Fibroblast of skin of abdomen (primary cell): Measurements from ENCODE around the gene NUP42. TPM values are rescaled to one million over a fixed set of nuclear protein-coding genes. Genes with fewer than 3 reads are reported as not detected.
"Not testable (repeated sequence)": the region's sequence is repeated elsewhere in the genome, so short reads cannot be mapped to it uniquely, and the experiment has no call there.

Experiments used
- DNase-seq: peaks from one replicate; pipeline ENCODE4 v3.0.0-alpha.2; 2013
- polyA plus RNA-seq, 2 experiments: library from polyadenylated mRNA; unstranded; fragments of 120-200 nt; gene quantifications; one replicate each; pipeline ENCODE4 v1.2.1, GENCODE V29; 2013; ENCODE audit not compliant: insufficient read length in 2 of 2

Gene NUP42
- 23.0 TPM for polyA plus RNA-seq (2013, experiment 1 of 2; ENCODE audit: insufficient read length)
- 26.8 TPM for polyA plus RNA-seq (2013, experiment 2 of 2; ENCODE audit: insufficient read length)

GRCh38 chr7:23181684-23182553 lies at the start of gene NUP42:
NUP42 (plus strand) TSS chr7:23182048; CDS start chr7:23182086, 38 bp downstream.
- DNase-seq, result peak; percentile 99

- DNase-seq, result no peak
These were observed 48.1 kb upstream of the NUP42 start for GRCh38 chr7:23133797-23134196.

- no peak for DNase-seq
These were observed 46.1 kb upstream of the NUP42 start for GRCh38 chr7:23135755-23136154.

DNA sequence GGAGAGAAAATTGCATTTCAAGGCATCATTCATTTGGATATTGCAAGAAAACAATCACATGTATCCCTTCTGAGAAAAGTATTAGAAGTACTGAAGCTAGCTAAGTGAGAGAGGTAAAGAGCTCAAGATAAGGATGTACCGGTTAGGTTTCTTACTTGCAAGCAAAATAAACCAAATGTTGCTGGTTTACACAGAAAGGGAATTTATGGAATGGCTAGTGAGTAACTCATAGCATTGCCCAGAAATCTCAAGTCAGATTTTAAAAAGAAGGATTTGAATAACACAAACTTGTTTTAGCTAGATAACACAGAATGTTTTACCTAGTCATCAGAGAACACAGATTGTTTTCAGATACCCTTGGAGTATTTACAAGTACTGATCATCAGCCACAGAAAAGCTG lies 45.6 kb upstream of the NUP42 start:
- no peak for DNase-seq

GRCh38 chr7:23157679-23158078 lies 24.2 kb upstream of the NUP42 start:
- no peak for DNase-seq

DNA sequence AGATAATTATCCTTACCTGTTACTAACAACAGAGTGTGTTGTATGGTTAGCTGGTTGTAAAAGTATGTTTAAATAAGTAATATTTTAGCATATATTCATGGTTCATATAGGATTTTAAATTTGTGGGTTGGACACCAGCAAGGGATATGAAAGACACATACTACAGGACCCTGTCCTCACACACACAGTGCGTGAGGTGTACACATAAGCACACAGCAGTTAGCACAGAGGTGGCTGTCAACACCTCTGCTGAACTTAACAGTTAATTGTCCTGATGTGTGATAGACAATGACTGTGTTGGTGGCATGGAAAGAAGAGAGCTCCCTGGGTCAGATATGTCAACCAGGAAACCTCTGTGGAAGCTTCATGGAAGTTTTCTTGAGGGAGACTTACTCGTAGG lies 23.3 kb upstream of the NUP42 start:
- no peak for DNase-seq

DNA sequence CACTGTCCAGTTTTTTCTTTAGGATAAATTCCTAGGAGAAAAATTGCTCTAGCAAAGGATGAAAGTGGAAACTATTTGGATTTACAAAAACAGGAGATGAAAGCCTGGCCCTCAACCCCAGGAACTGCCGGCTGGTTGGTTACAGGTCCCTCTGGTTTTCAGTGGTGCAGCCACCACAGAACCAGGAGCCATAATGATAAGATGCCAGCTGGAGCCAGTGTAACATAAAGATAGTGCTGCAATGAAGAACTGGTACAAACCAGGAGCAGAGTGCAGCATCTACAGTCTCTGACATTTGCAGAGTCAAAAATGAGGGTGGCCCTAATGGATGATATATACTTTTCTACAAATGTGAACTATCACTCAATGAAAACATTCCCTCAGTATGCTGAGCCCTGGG lies 20.4 kb upstream of the NUP42 start:
- no peak for DNase-seq

DNA sequence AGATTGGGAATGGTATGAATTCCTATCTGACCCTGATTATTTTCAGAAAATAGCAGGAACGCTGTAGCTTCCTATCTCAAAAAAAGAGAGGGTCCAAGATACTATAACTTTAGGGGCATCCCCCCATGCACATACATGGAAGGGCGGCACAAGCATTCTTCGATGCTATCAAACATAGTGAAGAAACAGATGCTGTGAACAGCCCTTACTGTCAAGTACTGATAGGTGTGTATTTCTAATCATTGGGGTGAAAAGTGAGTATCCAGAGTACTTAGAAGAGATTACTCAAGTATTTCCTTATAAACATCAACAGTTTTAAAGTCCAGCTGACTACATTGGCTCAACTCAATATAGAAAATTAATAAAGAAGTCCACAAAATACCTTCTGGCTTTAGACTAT lies 17.0 kb upstream of the NUP42 start:
- DNase-seq, result no peak

DNA sequence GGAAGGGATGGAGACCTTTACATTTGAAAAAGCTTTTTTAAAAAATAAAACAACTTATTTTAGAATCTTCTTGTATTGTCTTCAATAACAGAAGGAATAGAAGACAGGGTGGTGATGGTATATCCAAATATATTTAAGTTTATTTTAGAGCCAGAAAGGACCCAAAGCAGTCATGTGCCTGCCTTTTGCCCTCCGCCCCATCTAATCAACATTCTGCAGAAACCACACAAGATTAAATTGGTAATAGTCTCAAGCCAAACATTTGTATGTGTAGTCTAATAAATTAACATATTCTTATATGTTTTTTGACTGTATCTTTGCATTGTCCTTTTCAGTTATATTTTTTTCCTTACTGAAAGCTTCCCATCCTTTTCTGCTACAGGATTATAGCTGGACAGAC lies 16.5 kb upstream of the NUP42 start:
- no peak for DNase-seq

DNA sequence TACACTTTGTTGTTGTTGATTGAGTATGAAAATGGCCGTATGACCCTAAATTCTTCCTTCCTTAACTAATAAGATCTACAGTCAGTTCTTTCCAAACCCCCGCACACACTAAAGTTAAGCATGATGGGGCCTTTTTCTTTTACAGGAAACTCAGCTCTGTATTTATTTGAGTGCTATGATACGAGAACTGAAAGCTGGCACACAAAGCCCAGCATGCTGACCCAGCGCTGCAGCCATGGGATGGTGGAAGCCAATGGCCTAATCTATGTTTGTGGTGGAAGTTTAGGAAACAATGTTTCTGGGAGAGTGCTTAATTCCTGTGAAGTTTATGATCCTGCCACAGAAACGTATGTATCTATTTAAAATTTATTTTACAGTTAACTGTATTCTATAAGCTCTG lies 14.2 kb upstream of the NUP42 start:
- no peak for DNase-seq

DNA sequence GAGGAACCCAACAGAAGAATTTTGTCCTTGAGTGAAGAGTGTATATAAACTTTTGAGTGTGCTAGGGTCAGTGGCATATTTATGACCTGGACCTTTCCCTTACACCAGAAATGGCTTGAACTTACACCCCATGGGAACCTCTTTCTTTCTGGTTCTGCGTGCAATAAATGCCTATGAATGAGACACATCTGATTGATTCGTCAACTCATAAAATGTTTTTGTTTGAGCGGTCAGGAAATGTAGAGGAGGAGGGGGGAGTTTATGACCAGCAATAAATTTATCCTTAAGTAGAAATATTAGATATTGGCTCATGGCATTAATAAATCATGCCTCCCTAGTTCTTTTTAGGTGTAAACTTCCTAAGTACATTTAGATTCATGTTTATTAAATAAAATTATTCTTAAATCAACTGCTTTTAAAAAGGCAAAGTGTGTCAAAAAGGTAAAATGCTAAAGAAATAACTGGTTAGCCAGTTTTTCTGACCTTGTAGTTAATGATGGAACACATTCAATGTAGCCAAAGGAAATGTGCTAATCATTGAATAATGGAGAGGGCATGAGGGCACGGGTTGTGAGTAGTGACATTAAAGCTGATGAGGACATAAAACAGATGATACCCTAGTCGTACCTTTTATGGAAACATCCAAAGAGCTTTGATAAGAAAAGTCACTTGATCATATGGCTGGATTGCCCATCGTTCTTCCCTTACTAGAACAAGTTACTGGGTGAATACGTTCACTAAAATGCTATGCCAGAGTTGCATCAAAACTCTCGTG lies 13.6 kb upstream of the NUP42 start:
- no peak for DNase-seq

DNA sequence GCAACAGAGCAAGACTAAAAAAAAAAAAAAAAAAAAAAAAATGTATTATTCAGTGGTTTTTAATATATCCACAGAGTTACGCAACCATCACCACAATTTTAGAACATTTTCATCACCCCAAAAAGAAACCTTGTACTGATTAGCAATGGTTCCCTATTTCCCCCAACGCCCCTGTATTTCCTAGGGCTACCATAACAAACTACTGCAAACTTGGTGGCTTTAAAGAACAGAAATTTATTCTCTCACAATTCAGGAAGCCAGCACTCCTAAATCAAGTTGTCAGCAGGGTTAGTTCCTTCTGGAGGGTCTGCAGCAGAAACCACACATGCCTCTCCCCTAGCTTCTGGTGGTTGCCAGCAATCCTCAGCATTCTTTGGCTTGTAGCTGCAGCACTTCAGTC lies 5.9 kb upstream of the NUP42 start:
- no peak for DNase-seq

DNA sequence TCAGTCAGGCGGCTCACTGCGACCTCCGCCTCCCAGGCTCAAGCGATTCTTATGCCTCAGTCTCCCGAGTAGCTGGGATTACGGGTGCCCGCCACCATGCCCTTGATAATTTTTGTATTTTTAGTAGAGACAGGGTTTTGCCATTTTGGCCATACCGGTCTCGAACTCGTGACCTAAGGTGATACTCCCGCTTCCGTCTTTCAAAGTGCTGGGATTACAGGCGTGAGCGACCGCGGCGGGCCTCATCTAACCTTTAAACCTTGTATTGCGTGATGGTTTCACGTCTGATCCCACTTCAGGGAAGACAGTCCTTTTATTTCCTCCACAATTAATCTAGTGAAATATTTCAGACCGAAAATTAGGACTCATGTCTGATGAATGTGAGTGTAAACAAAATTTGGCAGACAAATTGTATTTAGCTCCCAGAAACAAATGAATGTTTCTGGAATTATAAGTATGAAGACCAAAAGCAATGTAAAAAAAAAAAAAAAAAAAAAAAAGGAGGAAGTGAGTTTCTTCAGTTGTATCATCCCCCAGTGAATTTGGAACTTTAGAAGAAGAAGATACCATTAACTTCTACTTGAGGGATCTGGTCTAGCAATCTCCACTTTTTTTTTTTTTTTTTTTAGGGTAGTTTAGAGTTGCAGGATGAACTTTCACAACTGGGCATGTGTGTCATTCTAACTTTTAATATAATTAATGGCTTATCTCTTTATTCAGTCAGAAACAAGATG lies 1.6 kb downstream of the NUP42 start:
- DNase-seq, result no peak

DNA sequence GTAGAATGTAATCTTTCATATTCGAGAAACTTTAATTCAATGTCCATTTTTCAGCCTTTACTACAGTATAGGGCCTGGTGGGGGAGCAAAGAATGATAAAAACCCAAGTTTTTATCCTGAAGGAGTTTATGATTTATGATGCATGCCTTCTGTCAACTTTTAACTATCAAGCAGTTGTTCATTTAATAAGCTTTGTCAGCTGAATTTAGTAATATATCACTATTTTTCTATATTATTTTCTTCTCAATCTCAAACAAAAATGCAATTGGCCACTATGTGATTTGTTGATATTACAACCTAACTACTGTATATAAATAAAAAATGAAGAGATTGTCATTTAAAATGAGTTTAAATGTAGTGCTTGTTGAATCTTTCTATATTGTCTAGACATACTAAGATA lies 2.4 kb downstream of the NUP42 start:
- DNase-seq, result no peak

- peak; percentile 46 for DNase-seq
These were observed 3.0 kb downstream of the NUP42 start for GRCh38 chr7:23184709-23185359.

GRCh38 chr7:23185980-23186379 lies 4.1 kb downstream of the NUP42 start:
- no peak for DNase-seq

GRCh38 chr7:23191022-23191421 lies 9.2 kb downstream of the NUP42 start:
- no peak for DNase-seq

DNA sequence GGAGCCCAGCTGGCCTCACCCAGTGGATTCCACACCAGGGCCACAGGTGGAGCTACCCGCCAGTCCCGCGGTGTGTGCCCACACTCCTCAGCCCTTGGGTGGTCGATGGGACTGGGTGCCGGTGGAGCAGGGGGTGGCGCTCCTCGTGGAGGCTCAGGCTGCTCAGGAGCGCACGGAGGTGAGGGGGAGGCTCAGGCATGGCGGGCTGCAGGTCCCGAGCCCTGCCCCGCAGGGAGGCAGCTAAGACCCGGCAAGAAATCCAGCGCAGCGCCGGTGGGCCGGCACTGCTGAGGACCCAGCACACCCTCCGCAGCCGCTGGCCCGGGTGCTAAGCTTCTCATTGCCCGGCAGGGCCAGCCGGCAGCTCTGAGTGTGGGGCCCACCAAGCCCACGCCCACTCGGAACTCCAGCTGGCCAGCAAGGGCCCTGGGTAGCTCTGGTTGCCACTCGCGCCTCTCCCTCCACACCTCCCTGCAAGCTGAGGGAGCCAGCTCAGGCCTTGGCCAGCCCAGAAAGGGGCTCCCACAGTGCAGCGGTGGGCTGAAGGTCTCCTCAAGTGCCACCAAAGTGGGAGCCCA lies 11.9 kb downstream of the NUP42 start:
- not testable (repeated sequence) for DNase-seq

DNA sequence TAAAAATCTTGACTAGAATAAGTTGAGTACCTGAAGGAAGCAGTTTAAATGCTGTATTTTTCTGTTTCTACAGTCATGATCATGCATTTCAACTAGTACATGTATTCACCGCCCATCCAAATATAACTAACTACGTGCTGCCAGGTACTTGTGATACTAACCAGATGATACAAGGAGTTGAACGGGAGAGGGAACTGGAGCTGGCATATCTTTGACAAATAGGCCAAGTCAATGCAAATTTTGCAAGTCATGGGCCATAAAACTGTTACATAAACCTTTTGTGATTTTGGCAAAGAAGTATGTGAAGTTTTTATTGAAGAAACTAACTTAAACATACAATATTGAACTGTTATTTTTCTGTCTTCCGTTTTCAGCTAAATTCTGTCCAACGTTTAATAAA lies 14.5 kb downstream of the NUP42 start:
- DNase-seq, result no peak

DNA sequence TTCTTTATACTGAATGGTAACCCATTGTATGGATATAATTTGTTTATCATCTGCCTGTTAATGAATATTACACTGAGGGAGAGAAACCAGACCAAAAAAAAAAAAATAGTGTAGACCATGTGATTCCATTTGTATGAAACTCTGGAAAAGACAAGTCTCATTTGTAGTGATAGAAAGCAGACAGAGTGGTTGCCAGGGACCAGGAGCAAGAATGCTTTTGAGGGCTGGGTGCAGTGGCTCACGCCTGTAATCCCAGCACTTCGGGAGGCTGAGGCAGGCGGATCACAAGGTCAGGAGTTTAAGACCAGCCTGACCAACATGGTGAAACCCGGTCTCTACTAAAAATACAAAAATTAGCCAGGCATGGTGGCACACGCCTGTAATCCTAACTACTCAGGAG lies 15.9 kb downstream of the NUP42 start:
- DNase-seq, result not testable (repeated sequence)

- DNase-seq, result no peak
These were observed 18.5 kb downstream of the NUP42 start for GRCh38 chr7:23200331-23200730.

- no peak for DNase-seq
These were observed 22.4 kb downstream of the NUP42 start for GRCh38 chr7:23204241-23204640.
